H1 (cell line): ENCODE results near the gene GAB2. TPM values are rescaled to one million over a fixed set of nuclear protein-coding genes. Genes with fewer than 3 reads are reported as not detected.

ENCODE experiments used
- CTCF ChIA-PET: fragments of 300-600 bp; sonication (Branson Sonifier 250); formaldehyde crosslinking; loops from one replicate; lab custom pipeline; 2021; ENCODE audit not compliant: partially characterized antibody; lab: Charles Lee
- POLR2A ChIA-PET: fragments of 300-600 bp; sonication (Branson Sonifier 250); formaldehyde crosslinking; loops from one replicate; lab custom pipeline; 2021; ENCODE audit warnings: inconsistent platforms; ENCODE audit not compliant: partially characterized antibody; lab: Charles Lee
- DNase-seq, 2 experiments: peaks; one replicate each; pipeline versions ENCODE4 v3.0.0 to v3.0.0-alpha.2; 2010 to 2022; ENCODE audit warnings: low spot score in 2 of 2, low read depth in 1 of 2, mixed read lengths in 1 of 2
- FAIRE-seq: peaks from 2 replicates; lab custom pipeline; 2011; peaks lifted over from hg19 to GRCh38; lab: Jason Lieb, UNC
- H2AFZ ChIP-seq: 2 replicates; pipeline ENCODE4 v1.8.1; 2012; ENCODE audit warnings: low read length, inconsistent platforms
- H2AK5ac ChIP-seq: 2 replicates; pipeline ENCODE4 v1.6.1; 2013; ENCODE audit warnings: low read depth, low read length
- H2BK120ac ChIP-seq: replicated peaks from 2 replicates; pipeline ENCODE3; 2013; ENCODE audit warnings: low read depth, low read length, inconsistent platforms
- H2BK12ac ChIP-seq: 2 replicates; pipeline ENCODE4 v1.6.1; 2013; ENCODE audit warnings: low read depth, low read length
- H2BK15ac ChIP-seq: 2 replicates; pipeline ENCODE4 v1.6.1; 2013; ENCODE audit warnings: low read length
- H2BK20ac ChIP-seq: 2 replicates; pipeline ENCODE4 v1.6.1; 2013; ENCODE audit warnings: low read length
- H2BK5ac ChIP-seq: 2 replicates; pipeline ENCODE4 v1.6.1; 2013; ENCODE audit warnings: low read depth, low read length
- H3K14ac ChIP-seq: 2 replicates; pipeline ENCODE4 v1.6.1; 2013; ENCODE audit warnings: inconsistent platforms; ENCODE audit not compliant: insufficient read length
- H3K18ac ChIP-seq: 2 replicates; pipeline ENCODE4 v1.6.1; 2013; ENCODE audit warnings: low read length; ENCODE audit errors: extremely low read depth
- H3K23ac ChIP-seq: 2 replicates; pipeline ENCODE4 v1.6.1; 2013; ENCODE audit warnings: inconsistent platforms; ENCODE audit not compliant: insufficient read length
- H3K23me2 ChIP-seq: 2 replicates; pipeline ENCODE4 v1.6.1; 2013; ENCODE audit warnings: low read depth, low read length
- H3K27ac ChIP-seq: 2 replicates; pipeline ENCODE4 v1.6.1; 2011; ENCODE audit warnings: low read depth, low read length, inconsistent platforms
- H3K27me3 ChIP-seq, 4 experiments: replicated peaks in 1 of 4; 1 replicate in 1 of 4; 2 replicates in 3 of 4; pipeline versions ENCODE4 v1.6.1 to v1.8.1; 2011 to 2013; ENCODE audit warnings: low read length in 3 of 4, mild to moderate bottlenecking in 3 of 4, inconsistent platforms in 2 of 4, mixed read lengths in 2 of 4, moderate library complexity in 1 of 4; ENCODE audit not compliant: control insufficient read depth in 3 of 4, insufficient read depth in 3 of 4; ENCODE audit errors: extremely low read depth in 1 of 4
- H3K36me3 ChIP-seq, 4 experiments: 2 replicates each; pipeline versions ENCODE4 v1.6.1 to v1.8.1; 2011 to 2013; ENCODE audit warnings: mild to moderate bottlenecking in 4 of 4, low read length in 3 of 4, moderate library complexity in 2 of 4, control low read depth in 1 of 4, inconsistent platforms in 1 of 4; ENCODE audit not compliant: insufficient read depth in 4 of 4, control insufficient read depth in 2 of 4
- H3K4ac ChIP-seq: replicated peaks from 2 replicates; pipeline ENCODE3; 2013; ENCODE audit warnings: low read length, low read depth, mixed read lengths, inconsistent platforms; ENCODE audit not compliant: insufficient read length
- H3K4me1 ChIP-seq, 4 experiments: replicated peaks in 1 of 4; 1 replicate in 1 of 4; 2 replicates in 3 of 4; pipeline versions ENCODE4 v1.6.1 to v1.8.1; 2011 to 2013; ENCODE audit warnings: low read length in 3 of 4, inconsistent platforms in 2 of 4, mixed read lengths in 1 of 4; ENCODE audit not compliant: insufficient read depth in 4 of 4, control insufficient read depth in 3 of 4
- H3K4me2 ChIP-seq, 2 experiments: 2 replicates each; pipeline versions ENCODE4 v1.6.1 to v1.8.1; 2011 to 2013; ENCODE audit warnings: low read depth in 2 of 2, low read length in 2 of 2, control low read depth in 1 of 2, inconsistent platforms in 1 of 2, mild to moderate bottlenecking in 1 of 2; ENCODE audit not compliant: insufficient read depth in 1 of 2
- H3K4me3 ChIP-seq, 4 experiments: fragments of 200-600, 300-600 bp in 1 of 4; sonication (generic), shearing (Covaris generic), sonication (Bioruptor Twin) in 1 of 4; 2 replicates each; pipeline versions ENCODE4 v1.5.1 to v1.8.1; 2011 to 2016; ENCODE audit warnings: low read length in 4 of 4, low read depth in 3 of 4, control low read depth in 2 of 4, inconsistent platforms in 2 of 4, mild to moderate bottlenecking in 2 of 4, mixed read lengths in 1 of 4, moderate library complexity in 1 of 4; ENCODE audit not compliant: insufficient read depth in 2 of 4; ENCODE audit errors: extremely low read depth in 1 of 4
- H3K56ac ChIP-seq: replicated peaks from 2 replicates; pipeline ENCODE3; 2013; ENCODE audit warnings: low read depth, mild to moderate bottlenecking, mixed read lengths, low read length, inconsistent platforms; ENCODE audit not compliant: insufficient read length
- H3K79me1 ChIP-seq: 2 replicates; pipeline ENCODE4 v1.6.1; 2013; ENCODE audit warnings: low read depth, low read length, control low read depth
- H3K79me2 ChIP-seq, 2 experiments: 2 replicates each; pipeline versions ENCODE4 v1.6.1 to v1.8.1; 2012 to 2013; ENCODE audit warnings: low read length in 2 of 2, mild to moderate bottlenecking in 2 of 2, inconsistent platforms in 1 of 2; ENCODE audit not compliant: insufficient read depth in 2 of 2, control insufficient read depth in 1 of 2
- H3K9ac ChIP-seq, 4 experiments: replicated peaks in 1 of 4; 1 replicate in 1 of 4; 2 replicates in 3 of 4; pipeline versions ENCODE4 v1.6.1 to v1.8.1; 2011 to 2013; ENCODE audit warnings: low read depth in 3 of 4, low read length in 3 of 4, control low read depth in 2 of 4, mild to moderate bottlenecking in 2 of 4, moderate library complexity in 2 of 4, inconsistent platforms in 1 of 4; ENCODE audit errors: extremely low read depth in 1 of 4
- H3K9me3 ChIP-seq, 2 experiments: 2 replicates each; pipeline versions ENCODE4 v1.6.1 to v1.8.1; 2012 to 2013; ENCODE audit warnings: mild to moderate bottlenecking in 2 of 2, moderate library complexity in 2 of 2, control low read depth in 1 of 2, inconsistent platforms in 1 of 2, low read depth in 1 of 2, low read length in 1 of 2, mixed read lengths in 1 of 2; ENCODE audit not compliant: insufficient read depth in 2 of 2
- H4K20me1 ChIP-seq, 2 experiments: replicated peaks in 1 of 2; 2 replicates each; pipeline versions ENCODE3 to v1.8.1; 2011 to 2013; ENCODE audit warnings: inconsistent platforms in 2 of 2, low read length in 2 of 2, mild to moderate bottlenecking in 1 of 2; ENCODE audit not compliant: insufficient read depth in 2 of 2, control insufficient read depth in 1 of 2
- H4K5ac ChIP-seq: 2 replicates; pipeline ENCODE4 v1.6.1; 2013; ENCODE audit warnings: low read length, low read depth, mixed read lengths, inconsistent platforms; ENCODE audit not compliant: insufficient read length
- H4K8ac ChIP-seq: 2 replicates; pipeline ENCODE4 v1.8.0; 2013; ENCODE audit warnings: mild to moderate bottlenecking, moderate library complexity, low read length, inconsistent platforms; ENCODE audit not compliant: insufficient read depth; ENCODE audit errors: extremely low read depth
- H4K91ac ChIP-seq: replicated peaks from 2 replicates; pipeline ENCODE3; 2013; ENCODE audit warnings: low read length, mixed read lengths, inconsistent platforms; ENCODE audit not compliant: insufficient read length
- CHD2 ChIP-seq: IDR thresholded peaks from 2 replicates; pipeline ENCODE4 v1.6.1; 2012; ENCODE audit warnings: low read length, improper control_type of control experiment
- GTF2F1 ChIP-seq: IDR thresholded peaks from 2 replicates; pipeline ENCODE4 v1.6.1; 2012; ENCODE audit warnings: low read depth, low read length, improper control_type of control experiment, borderline replicate concordance
- JUN ChIP-seq: IDR thresholded peaks from 2 replicates; pipeline ENCODE4 v1.6.1; 2011; ENCODE audit warnings: low read depth, mild to moderate bottlenecking, improper control_type of control experiment, low read length
- MAFK ChIP-seq: IDR thresholded peaks from 2 replicates; pipeline ENCODE4 v1.6.1; 2012; ENCODE audit warnings: low read depth, mild to moderate bottlenecking, improper control_type of control experiment, low read length
- POLR2AphosphoS5 ChIP-seq: IDR thresholded peaks from 2 replicates; pipeline ENCODE4 v1.6.1; 2011; ENCODE audit warnings: low read depth, low read length
- POU5F1 ChIP-seq: IDR thresholded peaks from 2 replicates; pipeline ENCODE4 v1.6.1; 2011; ENCODE audit warnings: low read depth, mild to moderate bottlenecking, low read length, moderate library complexity
- RXRA ChIP-seq: IDR thresholded peaks from 2 replicates; pipeline ENCODE4 v1.6.1; 2011; ENCODE audit warnings: low read depth, mild to moderate bottlenecking, low read length, moderate library complexity; ENCODE audit not compliant: insufficient read depth
- SIX5 ChIP-seq: IDR thresholded peaks from 2 replicates; pipeline ENCODE4 v1.6.1; 2011; ENCODE audit warnings: mild to moderate bottlenecking, low read depth, low read length
- SP1 ChIP-seq: IDR thresholded peaks from 2 replicates; pipeline ENCODE4 v1.6.1; 2011; ENCODE audit warnings: low read depth, low read length
- TAF1 ChIP-seq: IDR thresholded peaks from 2 replicates; pipeline ENCODE4 v1.6.1; 2011; ENCODE audit warnings: mild to moderate bottlenecking, low read depth, low read length
- YY1 ChIP-seq: IDR thresholded peaks from 2 replicates; pipeline ENCODE4 v1.6.1; 2011; ENCODE audit warnings: low read depth, mild to moderate bottlenecking, low read length
- ZNF274 ChIP-seq: IDR thresholded peaks from 2 replicates; pipeline ENCODE4 v1.7.0; 2012; ENCODE audit warnings: low read length, borderline replicate concordance; ENCODE audit errors: extremely low read depth
- WGBS, 2 experiments: shearing (Covaris generic) in 1 of 2; methylation state at CpG; one replicate each; pipeline versions ENCODE4 v1.1.6 to v1.1.7; 2013 to 2015; ENCODE audit warnings: low lambda C conversion rate in 2 of 2, mixed read lengths in 2 of 2, inconsistent platforms in 1 of 2, low coverage in 1 of 2, missing lambda C conversion rate in 1 of 2; ENCODE audit not compliant: insufficient replicate concordance in 2 of 2, insufficient coverage in 1 of 2, insufficient read length in 1 of 2; ENCODE audit errors: extremely low coverage in 1 of 2, missing lambda C conversion rate in 1 of 2; 5-methylcytosine and 5-hydroxymethylcytosine counted together
- polyA plus RNA-seq, 7 experiments: library from polyadenylated mRNA; depleted of rRNA in 3 of 7; stranded (reverse) in 5 of 7; unstranded in 2 of 7; fragments of >200 nt in 5 of 7; fragments of 200-250 nt in 2 of 7; gene quantifications; 1 replicate in 5 of 7; 2 replicates in 1 of 7; 4 replicates in 1 of 7; pipeline versions ENCODE4 v1.2.1 to v1.2.3, GENCODE V29; 2011 to 2013; ENCODE audit warnings: missing spikeins in 2 of 7, mixed read lengths in 2 of 7
- total RNA-seq: library from RNA; stranded (reverse); fragmentation: NEBNext Ultra II Directional; extraction: Animal tissue kit (Norgen Biotek cat#: 25700); gene quantifications from 2 replicates; pipeline ENCODE4 v1.2.1, GENCODE V29; 2021

Gene GAB2
- total and polyA plus RNA-seq, 2 of the 8 experiments (the other 6 are each of a cell fraction or from before 2014, with no cell fraction given), result 6.3 to 14.0 TPM

- WGBS, 2 experiments, result 89% methylated on average over 7 of the region's 7 CpGs; no CpG with 5 or more reads in 1 of the 2 experiments
- no peak overlapping the region for H2BK120ac ChIP-seq
- no peak overlapping the region for H2BK5ac ChIP-seq
- H3K4me1 ChIP-seq, result no peaks in the 10 kb centered on the region
- no peaks in the 10 kb centered on the region for H3K23me2 ChIP-seq
- H3K4me3 ChIP-seq, result no peak overlapping the region
- H3K79me1 ChIP-seq, result no peaks in the 10 kb centered on the region
- H3K14ac ChIP-seq, result no peak overlapping the region
- TF ChIP-seq CHD2 (no peak), POU5F1 (no peak), JUN (no peak), MAFK (no peak), ZNF274 (no peak), RXRA (no peak), SP1 (no peak), TAF1 (no peak), SIX5 (no peak), GTF2F1 (no peak), POLR2AphosphoS5 (no peak), YY1 (no peak)
- ChIA-PET CTCF (interaction anchor here (1.6 kb wide), 1 partner anchor 11 kb away, joined by 5 read pairs; no protein-coding TSS in a partner anchor), POLR2A (no interaction called here)
- no peak overlapping the region for H2AFZ ChIP-seq
- peaks cover 13 to 20% of the 10 kb centered on the region in 2 experiments; a peak in 3 of 4 replicates for H3K9me3 ChIP-seq
- H3K79me2 ChIP-seq, result no peaks in the 10 kb centered on the region
- DNase-seq (no peak), FAIRE-seq (no peak)
- H4K20me1 ChIP-seq, result no peaks in the 10 kb centered on the region
- H2BK15ac ChIP-seq, result no peak overlapping the region
- no peak overlapping the region for H4K91ac ChIP-seq
- no peak overlapping the region for H3K23ac ChIP-seq
- no peak overlapping the region for H2AK5ac ChIP-seq
- H3K18ac ChIP-seq, result no peak overlapping the region
- peaks cover 0 to 5% (median 0%) of the 10 kb centered on the region in 4 experiments; a peak in 1 of 8 replicates for H3K36me3 ChIP-seq
- H3K56ac ChIP-seq, result no peak overlapping the region
- no peak overlapping the region for H3K4ac ChIP-seq
- no peak overlapping the region for H3K9ac ChIP-seq
- no peak overlapping the region for H2BK12ac ChIP-seq
- no peaks in the 10 kb centered on the region for H3K27me3 ChIP-seq
- H4K5ac ChIP-seq, result no peak overlapping the region
- no peak overlapping the region for H3K4me2 ChIP-seq
- H3K27ac ChIP-seq, result no peak overlapping the region
- H2BK20ac ChIP-seq, result no peak overlapping the region
- H4K8ac ChIP-seq, result no peak overlapping the region
Measured at GRCh38 chr11:78268591-78269410, 148.8 kb downstream of the GAB2 start.
